Adrenal gland (tissue), 5 donors: ENCODE results near the gene PLA1A.

Source experiments
- CTCF ChIP-seq, 6 experiments: fragments of 450-650 bp in 4 of 6; fragments of 200-600 bp in 2 of 6; sonication (generic) in 1 of 6; IDR thresholded peaks; 1 replicate in 5 of 6; 2 replicates in 1 of 6; pipeline versions ENCODE4 v1.5.1 to v1.8.0; 2016 to 2021; ENCODE audit warnings: antibody characterized with exemption in 6 of 6, mild to moderate bottlenecking in 2 of 6, moderate library complexity in 1 of 6
- POLR2A ChIP-seq, 2 donors: fragments of 450-650 bp; IDR thresholded peaks; one replicate each; pipeline ENCODE4 v1.6.1; 2017; ENCODE audit warnings: antibody characterized with exemption in 2 of 2, mild to moderate bottlenecking in 2 of 2, moderate library complexity in 1 of 2
- donor health status: DM: no; HTN: no; CAD: no.

GRCh38 chr3:119675188-119675874 is 77.6 kb downstream of the PLA1A start:
- no peak for TF ChIP-seq CTCF (IDR thresholded peaks at IDR 0.05)
- no peak for TF ChIP-seq POLR2A (IDR thresholded peaks at IDR 0.05)
